Retina (tissue), 1 donor: ENCODE results near the gene PHF10.
"Not testable (repeated sequence)": the region's sequence is repeated elsewhere in the genome, so short reads cannot be mapped to it uniquely, and the experiment has no call there.

Source experiments
- DNase-seq: peaks from one replicate; pipeline ENCODE4 v3.0.0-alpha.2; 2016

Gene PHF10

DNA sequence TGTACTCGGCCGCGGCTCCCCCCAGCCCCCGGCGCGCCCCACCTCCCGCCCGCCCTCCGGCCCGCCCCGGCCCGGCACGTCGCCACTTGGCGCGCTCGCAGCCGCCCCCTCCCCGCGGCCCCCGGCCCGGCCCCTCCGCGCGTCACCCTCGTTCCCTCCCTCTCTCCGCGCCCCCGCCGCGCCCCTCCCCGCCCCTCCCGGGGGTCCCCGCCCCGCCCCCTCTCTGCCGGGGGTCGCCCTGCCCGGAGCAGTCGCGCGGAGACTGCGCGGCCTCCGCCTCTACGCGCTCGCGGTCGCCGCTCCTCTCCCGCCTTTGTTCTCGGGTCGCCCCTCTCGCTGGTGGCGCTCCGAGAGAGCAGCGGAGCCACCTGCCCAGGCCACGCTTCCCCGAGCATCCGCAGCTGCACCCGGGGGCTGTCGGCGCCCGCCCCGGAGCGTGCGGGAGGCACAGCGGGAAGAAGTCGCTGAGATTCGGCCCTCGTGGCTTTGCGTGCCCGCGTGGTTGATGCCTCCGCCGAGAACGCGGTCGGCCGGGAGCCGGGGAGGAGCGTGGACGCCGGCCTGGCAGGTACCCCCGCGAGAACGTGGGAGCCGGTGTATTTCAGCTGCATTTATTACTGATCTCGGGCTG lies at the start of gene PHF10:
TSS of gene PHF10 (minus strand) at position 7 of the 631 bp plus-strand sequence. CDS start 569 bp downstream, outside the sequence.
- peak; percentile 95 for DNase-seq

- DNase-seq: no peak
Observed at GRCh38 chr6:169766921-169767736, 42.8 kb upstream of the PHF10 start.

DNA sequence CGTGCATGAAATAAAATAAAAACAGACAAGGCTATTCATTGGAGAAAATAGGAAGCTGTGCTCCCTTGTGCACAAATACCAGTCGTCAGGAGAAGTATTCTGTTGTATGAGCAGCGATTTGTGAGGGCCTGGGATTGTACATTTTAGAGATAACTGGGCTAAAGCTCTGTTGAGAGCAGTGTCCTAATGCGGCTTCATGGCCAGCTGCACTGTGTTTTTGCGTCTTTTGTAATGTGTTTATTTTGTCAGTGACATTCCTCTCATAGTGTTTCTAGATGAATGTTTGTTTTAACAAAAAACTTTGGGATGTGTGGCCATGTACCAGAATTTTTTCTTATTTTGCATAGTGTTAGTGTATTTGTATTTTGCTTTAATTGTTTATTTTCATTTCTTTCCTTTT lies 41.9 kb upstream of the PHF10 start:
- no peak for DNase-seq

DNA sequence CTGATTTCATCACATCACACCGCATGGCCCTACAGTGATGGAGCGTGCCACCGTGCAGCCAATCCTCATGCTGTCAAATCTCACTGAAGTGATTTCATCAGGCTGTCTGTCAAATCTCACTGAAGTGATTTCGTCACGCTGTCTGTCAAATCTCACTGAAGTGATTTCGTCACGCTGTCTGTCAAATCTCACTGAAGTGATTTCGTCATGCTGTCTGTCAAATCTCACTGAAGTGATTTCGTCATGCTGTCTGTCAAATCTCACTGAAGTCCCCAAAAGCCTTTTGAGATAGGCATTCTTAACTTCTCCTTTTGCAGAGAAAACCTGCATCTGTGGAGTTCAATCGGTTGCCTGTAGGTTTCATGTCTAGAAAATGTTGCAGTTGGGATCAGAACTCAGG lies 41.5 kb upstream of the PHF10 start:
- not testable (repeated sequence) for DNase-seq

DNA sequence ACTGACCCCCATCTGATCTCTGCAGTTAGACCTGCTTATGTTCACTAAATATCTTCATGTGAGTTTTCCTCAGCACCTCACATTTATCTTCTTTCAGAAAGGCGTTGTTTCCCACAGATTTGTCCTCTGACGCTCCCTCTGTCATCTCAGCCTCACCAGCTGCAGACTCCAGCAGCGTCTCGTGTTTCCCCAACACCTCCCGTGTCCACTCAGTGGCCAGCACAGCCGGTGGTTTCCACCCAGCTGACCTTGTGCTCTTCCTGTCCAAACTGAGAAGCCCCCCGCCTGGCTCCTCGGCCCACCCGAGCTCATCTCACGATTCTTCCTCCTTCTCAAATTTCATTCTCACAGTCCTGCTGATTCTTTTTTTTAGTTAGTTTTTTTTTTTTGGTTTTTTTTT lies 39.6 kb upstream of the PHF10 start:
- no peak for DNase-seq

DNA sequence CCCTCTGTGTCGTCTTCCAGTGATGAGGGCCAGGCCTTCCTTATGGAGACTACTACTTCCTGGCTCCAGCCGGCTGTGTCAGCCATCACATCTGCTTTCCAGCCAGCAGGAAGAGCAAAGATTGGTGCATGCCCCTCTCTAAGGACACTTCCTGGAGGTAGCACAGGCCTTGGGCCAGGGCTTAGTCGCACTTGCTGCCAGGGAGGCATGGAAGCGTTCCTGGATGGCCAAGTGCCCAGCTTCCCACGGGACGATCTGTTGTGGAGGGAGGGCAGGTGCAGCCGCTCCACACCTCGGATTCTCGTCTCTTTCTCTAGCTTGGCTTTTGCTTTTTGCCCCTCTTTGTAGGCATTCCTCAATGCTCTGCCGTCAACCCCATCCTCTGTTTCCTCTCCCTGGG lies 39.0 kb upstream of the PHF10 start:
- DNase-seq: no peak

DNA sequence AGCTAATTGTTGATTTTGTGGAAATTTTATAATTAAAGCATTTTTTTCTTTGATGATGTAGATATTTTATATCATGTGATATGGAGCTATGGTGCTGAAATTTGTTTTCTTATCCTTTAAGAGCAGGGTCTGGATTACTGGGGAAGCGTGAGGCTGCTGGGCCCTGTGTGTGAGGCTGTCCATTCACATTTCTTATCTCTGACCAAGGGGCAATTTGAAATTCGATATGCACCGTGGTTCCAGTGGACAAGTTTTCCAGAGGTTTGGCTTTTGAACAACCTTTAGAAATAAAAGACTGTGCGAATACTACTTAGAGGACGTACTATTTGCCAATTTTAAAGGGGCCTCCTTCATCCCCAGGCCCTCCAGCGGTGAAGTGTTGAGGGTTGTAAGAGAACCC lies 30.9 kb upstream of the PHF10 start:
- no peak for DNase-seq

GRCh38 chr6:169752074-169752623 lies 27.8 kb upstream of the PHF10 start:
- DNase-seq: no peak

DNA sequence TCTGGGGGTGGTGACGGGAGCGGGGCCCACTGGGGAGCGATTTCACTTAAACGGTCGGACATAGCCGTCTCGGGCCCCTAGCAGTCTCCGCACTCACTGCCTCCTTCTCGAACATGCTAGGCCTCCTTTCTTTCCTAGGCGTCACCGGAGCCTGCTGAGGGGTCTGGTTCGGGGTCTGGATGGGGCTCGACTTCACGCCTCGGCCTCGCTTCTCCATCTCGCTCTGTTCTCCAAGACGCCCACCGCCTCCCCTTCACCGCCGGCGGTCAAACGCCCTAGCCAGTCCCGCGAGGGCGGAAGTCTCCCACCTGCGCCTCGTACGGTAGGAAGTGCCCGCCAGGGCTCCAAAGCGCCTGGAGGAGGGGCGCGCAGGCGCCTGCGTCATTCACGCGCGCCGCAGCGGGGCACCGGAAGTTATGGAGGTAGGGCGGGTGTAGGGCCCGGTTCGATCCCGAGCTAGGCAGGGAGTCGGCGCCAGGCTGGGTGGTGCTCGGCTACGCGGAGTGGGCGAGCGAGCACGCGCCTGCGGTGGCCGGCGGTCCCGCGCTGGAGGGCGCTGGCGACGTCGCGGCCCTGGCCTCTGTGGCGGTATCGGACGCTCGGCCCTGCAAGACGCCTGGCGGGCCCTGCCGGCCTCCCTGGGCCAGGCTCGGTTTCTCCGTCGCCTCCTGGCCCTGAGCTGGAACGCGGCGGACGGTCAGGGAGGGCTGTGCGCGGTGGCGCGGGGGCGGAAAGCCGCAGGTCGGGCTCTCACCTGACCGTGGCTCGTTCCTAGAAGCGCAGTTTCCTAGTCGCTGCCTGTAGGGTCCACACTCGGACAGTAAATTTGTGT lies 27.2 kb upstream of the PHF10 start, which contains the start of the genes DYNLT2 and ERMARD:
TSS of gene DYNLT2 (minus strand) at position 331 of the 832 bp plus-strand sequence. CDS start at position 217, 114 bp downstream.
TSS of gene ERMARD (plus strand) at position 381 of the 832 bp plus-strand sequence. CDS start at position 417, 36 bp downstream.
- DNase-seq: peak; percentile 99

- DNase-seq: no peak
Observed at GRCh38 chr6:169746556-169746955, 22.3 kb upstream of the PHF10 start.

GRCh38 chr6:169745405-169745804 lies 21.1 kb upstream of the PHF10 start:
- no peak for DNase-seq

- DNase-seq: no peak
Observed at GRCh38 chr6:169741344-169741743, 17.0 kb upstream of the PHF10 start.

DNA sequence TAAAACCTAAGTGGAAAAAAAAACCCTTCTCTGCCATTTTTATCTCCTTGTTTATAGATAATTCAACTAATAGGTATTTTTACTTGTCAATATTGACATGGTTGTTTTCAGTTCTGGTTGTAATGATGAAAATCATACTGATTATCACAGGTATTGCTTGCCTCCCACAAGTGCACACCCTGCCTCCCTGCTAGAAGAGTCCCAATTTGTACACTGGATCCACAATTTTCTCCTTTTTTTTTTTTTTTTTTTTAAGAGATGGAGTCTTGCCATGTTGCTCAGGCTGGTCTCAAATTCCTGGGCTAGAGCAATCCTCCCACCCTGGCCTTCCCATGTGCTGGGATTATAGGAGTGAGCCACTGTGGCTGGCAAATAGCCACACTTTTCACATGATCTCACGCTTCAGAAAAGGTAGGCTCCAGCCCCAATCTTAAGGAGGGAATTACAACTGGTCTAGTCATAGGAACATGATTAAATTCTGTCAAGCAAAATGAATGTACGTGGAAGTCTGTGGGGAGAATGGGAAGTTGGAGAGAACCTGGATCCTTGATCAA lies 14.8 kb upstream of the PHF10 start:
- no peak for DNase-seq

GRCh38 chr6:169738204-169738975 lies 14.1 kb upstream of the PHF10 start:
- no peak for DNase-seq

- no peak for DNase-seq
Observed at GRCh38 chr6:169729961-169730360, 5.7 kb upstream of the PHF10 start.

GRCh38 chr6:169726963-169727362 lies 2.7 kb upstream of the PHF10 start:
- DNase-seq: no peak

GRCh38 chr6:169726049-169726400 lies 1.7 kb upstream of the PHF10 start:
- DNase-seq: no peak

DNA sequence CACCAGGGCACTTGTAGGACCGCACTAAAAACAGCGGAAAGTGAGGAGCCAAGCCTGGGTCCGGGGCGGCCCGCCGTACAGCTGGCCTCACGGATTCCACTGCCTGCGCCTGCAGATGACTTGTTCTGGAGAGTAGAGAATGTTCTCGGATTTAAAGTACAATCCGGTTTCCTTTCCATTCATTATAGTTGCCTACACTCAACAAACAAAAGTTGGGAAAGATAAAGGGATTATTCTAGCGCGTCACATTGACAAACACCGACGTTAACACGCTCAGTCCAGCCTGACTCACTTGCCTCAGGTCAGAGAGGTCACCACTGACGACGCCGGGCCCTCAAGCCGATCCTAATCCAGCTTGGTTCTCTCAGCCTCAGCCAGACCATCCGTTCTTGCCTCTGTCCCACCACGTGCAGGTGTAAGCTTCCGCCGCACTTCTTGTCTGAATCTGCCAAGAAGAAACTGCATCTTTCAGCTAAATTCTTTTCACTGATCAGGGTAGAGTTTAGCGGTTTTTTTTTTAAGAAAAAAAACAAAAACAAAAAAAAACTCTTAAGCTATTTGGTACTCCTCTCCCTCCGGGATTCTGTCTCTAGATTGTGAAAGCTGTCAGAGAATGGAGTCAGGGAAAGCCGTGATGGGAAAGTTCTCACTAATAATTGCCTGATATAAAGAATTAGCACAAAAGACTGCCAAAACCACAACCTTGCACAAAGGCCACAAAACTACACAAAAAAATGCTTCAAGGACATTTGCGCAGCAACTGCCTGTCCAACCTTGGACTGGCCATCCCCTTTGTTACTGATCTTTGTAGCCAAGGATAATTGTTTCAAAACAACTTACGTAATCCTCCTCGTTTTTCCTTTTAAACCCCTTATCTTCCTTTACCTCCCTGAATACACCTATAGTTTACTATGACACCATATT lies 1.1 kb upstream of the PHF10 start:
- DNase-seq: no peak

GRCh38 chr6:169723991-169724493 lies 258 bp downstream of the PHF10 start:
- peak; percentile 14 for DNase-seq

GRCh38 chr6:169723200-169723909 lies 945 bp downstream of the PHF10 start:
- DNase-seq: peak; percentile 74
